DOHH2 (cell line): Measurements from ENCODE around the gene GOLT1B.
"Not testable (repeated sequence)": the region's sequence is repeated elsewhere in the genome, so short reads cannot be mapped to it uniquely, and the experiment has no call there.

ENCODE experiments used
- EZH2phosphoT487 ChIP-seq: fragments of 200-600 bp; sonication (generic); IDR thresholded peaks from 2 replicates; pipeline ENCODE4 v1.6.1; 2017; ENCODE audit warnings: borderline replicate concordance, mild to moderate bottlenecking, antibody characterized with exemption, low read length, moderate library complexity, mixed read lengths
- TF ChIP-seq, protein P1 (sequence below): fragments of 200-600 bp; sonication (generic); IDR thresholded peaks from one replicate; pipeline ENCODE4 v1.5.1; 2014; ENCODE audit warnings: antibody characterized with exemption, mild to moderate bottlenecking, low read depth, low read length; ENCODE audit not compliant: poor library complexity, severe bottlenecking

DNA sequence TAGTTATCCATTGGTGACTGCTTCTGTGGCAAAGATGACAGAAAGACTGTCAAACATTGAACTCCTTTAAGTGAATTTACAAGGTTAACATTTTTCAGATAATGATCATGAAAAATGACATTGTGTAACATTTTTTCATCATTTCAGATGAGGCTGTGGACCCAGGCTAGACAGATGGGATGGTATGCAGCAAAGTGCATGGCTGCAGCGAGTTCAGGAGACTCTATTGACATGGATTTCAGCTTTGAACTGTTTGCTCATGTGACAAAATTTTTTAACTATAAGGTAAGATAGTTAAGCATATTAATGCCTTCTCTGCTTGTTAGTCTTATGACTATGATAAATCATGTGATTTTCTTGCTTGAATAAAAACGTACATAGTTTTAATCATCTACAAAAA, 34.3 kb upstream of the GOLT1B start:
- TF ChIP-seq, protein P1, sequence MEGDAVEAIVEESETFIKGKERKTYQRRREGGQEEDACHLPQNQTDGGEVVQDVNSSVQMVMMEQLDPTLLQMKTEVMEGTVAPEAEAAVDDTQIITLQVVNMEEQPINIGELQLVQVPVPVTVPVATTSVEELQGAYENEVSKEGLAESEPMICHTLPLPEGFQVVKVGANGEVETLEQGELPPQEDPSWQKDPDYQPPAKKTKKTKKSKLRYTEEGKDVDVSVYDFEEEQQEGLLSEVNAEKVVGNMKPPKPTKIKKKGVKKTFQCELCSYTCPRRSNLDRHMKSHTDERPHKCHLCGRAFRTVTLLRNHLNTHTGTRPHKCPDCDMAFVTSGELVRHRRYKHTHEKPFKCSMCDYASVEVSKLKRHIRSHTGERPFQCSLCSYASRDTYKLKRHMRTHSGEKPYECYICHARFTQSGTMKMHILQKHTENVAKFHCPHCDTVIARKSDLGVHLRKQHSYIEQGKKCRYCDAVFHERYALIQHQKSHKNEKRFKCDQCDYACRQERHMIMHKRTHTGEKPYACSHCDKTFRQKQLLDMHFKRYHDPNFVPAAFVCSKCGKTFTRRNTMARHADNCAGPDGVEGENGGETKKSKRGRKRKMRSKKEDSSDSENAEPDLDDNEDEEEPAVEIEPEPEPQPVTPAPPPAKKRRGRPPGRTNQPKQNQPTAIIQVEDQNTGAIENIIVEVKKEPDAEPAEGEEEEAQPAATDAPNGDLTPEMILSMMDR, result not testable (repeated sequence)
- not testable (repeated sequence) for TF ChIP-seq EZH2phosphoT487
